A673 (cell line): ENCODE data around the gene TREX2. TPM values are rescaled to one million over a fixed set of nuclear protein-coding genes. Genes with fewer than 3 reads are reported as not detected.

Experiments used
- Bru-seq: library from RNA; stranded (reverse); fragments of 400-500 nt; gene quantifications from one replicate; lab custom pipeline; 2021; lab: Mats Ljungman, UMichigan
- BruChase-seq, 2 experiments: library from RNA; stranded (reverse); fragments of 400-500 nt; gene quantifications; one replicate each; lab custom pipeline; 2021; lab: Mats Ljungman, UMichigan
- BruUV-seq: library from RNA; stranded (reverse); fragments of 400-500 nt; replicated peaks from 2 replicates; lab custom pipeline; 2021; lab: Mats Ljungman, UMichigan
- CTCF ChIA-PET: fragments of 300-600 bp; sonication (Branson Sonifier 250); formaldehyde crosslinking; loops from one replicate; lab custom pipeline; 2022; ENCODE audit warnings: antibody characterized with exemption; lab: Charles Lee
- POLR2A ChIA-PET: fragments of 300-600 bp; sonication (Branson Sonifier 250); formaldehyde crosslinking; loops from one replicate; lab custom pipeline; 2022; ENCODE audit warnings: antibody characterized with exemption; ENCODE audit not compliant: low non-redundant PET; lab: Charles Lee
- DNase-seq: peaks from one replicate; pipeline ENCODE4 v3.0.0-alpha.2; 2015; ENCODE audit warnings: low spot score
- H3K27ac ChIP-seq: fragments of 200-600 bp; sonication (generic); 2 replicates; pipeline ENCODE4 v1.5.1; 2016; ENCODE audit warnings: mixed run types, low read depth, mild to moderate bottlenecking, mixed read lengths, antibody characterized with exemption, low read length; ENCODE audit not compliant: poor library complexity, severe bottlenecking
- H3K27me3 ChIP-seq: fragments of 200-600 bp; sonication (generic); replicated peaks from 2 replicates; pipeline ENCODE4 v1.6.1; 2017; ENCODE audit warnings: mixed run types, low read depth, mild to moderate bottlenecking, mixed read lengths, antibody characterized with exemption, low read length; ENCODE audit not compliant: insufficient read depth, poor library complexity
- H3K36me3 ChIP-seq: fragments of 200-600 bp; sonication (generic); 2 replicates; pipeline ENCODE4 v1.6.1; 2016; ENCODE audit warnings: mixed run types, mild to moderate bottlenecking, mixed read lengths, antibody characterized with exemption, low read length; ENCODE audit not compliant: insufficient read depth, poor library complexity, severe bottlenecking
- H3K4me1 ChIP-seq: fragments of 200-600 bp; sonication (generic); 2 replicates; pipeline ENCODE4 v1.6.1; 2017; ENCODE audit warnings: mixed run types, mild to moderate bottlenecking, mixed read lengths, antibody characterized with exemption, low read length; ENCODE audit not compliant: insufficient read depth, poor library complexity, severe bottlenecking
- H3K4me3 ChIP-seq: fragments of 200-600 bp; sonication (generic); 2 replicates; pipeline ENCODE4 v1.5.1; 2016; ENCODE audit warnings: low read depth, mixed run types, mild to moderate bottlenecking, mixed read lengths, low read length; ENCODE audit not compliant: poor library complexity, severe bottlenecking
- H3K9me3 ChIP-seq: fragments of 200-600 bp; sonication (generic); 2 replicates; pipeline ENCODE4 v1.6.1; 2016; ENCODE audit warnings: mixed run types, low read depth, mild to moderate bottlenecking, mixed read lengths, antibody characterized with exemption, low read length; ENCODE audit not compliant: poor library complexity, severe bottlenecking
- EZH2 ChIP-seq: fragments of 200-600 bp; sonication (generic); IDR thresholded peaks from 2 replicates; pipeline ENCODE4 v1.6.1; 2017; ENCODE audit warnings: borderline replicate concordance, low read depth, mild to moderate bottlenecking, mixed read lengths, antibody characterized with exemption, low read length; ENCODE audit not compliant: poor library complexity, severe bottlenecking
- intact Hi-C: fragments of 100-400 bp; cut with micrococcal nuclease; formaldehyde crosslinking; loops from one replicate; pipeline ENCODE4 v1.10.0; 2022; ENCODE audit not compliant: unreplicated experiment
- long read RNA-seq: library from polyadenylated mRNA; stranded (forward); transcript quantifications from one replicate; pipeline ENCODE4 v2.0.0, GENCODE V29; 2022
- total RNA-seq: library from RNA; stranded (reverse); gene quantifications from 2 replicates; pipeline ENCODE4 v1.2.3, GENCODE V29; 2021
- TF ChIP-seq, protein P1 (sequence below): fragments of 300-800, 200-600 bp; sonication (generic); conservative IDR thresholded peaks from 2 replicates; pipeline ENCODE4 v1.5.1; 2017; ENCODE audit warnings: low read depth, mild to moderate bottlenecking, antibody characterized with exemption, low read length, moderate library complexity, mixed read lengths

TREX2 gene, protein sequence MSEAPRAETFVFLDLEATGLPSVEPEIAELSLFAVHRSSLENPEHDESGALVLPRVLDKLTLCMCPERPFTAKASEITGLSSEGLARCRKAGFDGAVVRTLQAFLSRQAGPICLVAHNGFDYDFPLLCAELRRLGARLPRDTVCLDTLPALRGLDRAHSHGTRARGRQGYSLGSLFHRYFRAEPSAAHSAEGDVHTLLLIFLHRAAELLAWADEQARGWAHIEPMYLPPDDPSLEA
- total RNA-seq (0.77 and 2.1 TPM in 2 replicates), Bru-seq, nascent RNA (percentile 39 among the genes with signal in this experiment), BruChase-seq, experiment 1, labeled RNA remaining after a 2-hour chase (percentile 48 among the genes with signal in this experiment), BruChase-seq, experiment 2, labeled RNA remaining after a 6-hour chase (percentile 53 among the genes with signal in this experiment)
- long read RNA-seq, partial matches to known transcripts, result 33 of 39 reads
- long read RNA-seq, other reads (novel, unspliced or antisense), result 6 of 39 reads

DNA sequence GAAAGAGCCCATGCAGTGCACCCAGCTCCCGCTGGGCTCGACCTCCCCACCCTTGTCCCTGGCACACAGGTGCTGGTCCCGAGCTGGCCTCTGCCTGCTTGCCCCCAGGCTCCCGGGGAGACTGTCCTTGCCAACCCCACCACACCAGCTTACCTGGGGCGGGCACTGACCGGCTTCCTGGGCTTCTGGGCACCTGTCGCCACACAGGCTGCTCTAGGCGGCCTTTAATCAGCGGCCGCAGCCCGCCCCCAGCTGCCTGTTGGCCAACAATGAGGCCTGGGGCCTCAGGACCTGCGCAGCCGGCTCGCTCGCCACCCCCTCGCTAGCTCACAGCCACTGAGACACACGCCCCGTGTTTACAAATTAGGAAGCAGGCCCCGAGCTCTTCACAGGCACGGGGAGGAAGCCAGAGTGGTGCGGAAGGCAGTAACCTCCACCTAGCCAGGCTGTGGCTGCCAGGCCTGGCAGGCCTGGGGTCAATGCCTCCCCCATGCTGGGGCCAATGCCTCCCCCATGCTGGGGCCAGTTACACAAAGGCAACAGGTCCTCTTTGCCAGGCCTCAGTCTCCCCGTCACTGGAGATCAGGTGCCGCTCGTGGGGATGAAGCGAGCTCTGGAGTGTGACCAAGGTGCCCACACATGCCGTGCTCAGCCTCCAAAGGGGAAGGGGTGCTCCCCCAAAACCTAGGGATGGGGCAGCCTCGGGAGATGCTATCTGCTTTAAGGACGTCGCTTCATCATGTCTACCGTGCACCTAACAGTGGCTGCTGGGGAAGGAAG is at the start of gene TREX2:
TREX2 (minus strand) TSS at position 201 of the 780 bp plus-strand sequence. CDS start 626 bp downstream, outside the sequence.
- H3K27me3 ChIP-seq, result no peaks in the 10 kb centered on the region
- TF ChIP-seq, protein P1, sequence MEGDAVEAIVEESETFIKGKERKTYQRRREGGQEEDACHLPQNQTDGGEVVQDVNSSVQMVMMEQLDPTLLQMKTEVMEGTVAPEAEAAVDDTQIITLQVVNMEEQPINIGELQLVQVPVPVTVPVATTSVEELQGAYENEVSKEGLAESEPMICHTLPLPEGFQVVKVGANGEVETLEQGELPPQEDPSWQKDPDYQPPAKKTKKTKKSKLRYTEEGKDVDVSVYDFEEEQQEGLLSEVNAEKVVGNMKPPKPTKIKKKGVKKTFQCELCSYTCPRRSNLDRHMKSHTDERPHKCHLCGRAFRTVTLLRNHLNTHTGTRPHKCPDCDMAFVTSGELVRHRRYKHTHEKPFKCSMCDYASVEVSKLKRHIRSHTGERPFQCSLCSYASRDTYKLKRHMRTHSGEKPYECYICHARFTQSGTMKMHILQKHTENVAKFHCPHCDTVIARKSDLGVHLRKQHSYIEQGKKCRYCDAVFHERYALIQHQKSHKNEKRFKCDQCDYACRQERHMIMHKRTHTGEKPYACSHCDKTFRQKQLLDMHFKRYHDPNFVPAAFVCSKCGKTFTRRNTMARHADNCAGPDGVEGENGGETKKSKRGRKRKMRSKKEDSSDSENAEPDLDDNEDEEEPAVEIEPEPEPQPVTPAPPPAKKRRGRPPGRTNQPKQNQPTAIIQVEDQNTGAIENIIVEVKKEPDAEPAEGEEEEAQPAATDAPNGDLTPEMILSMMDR, result no peak
- no peak for TF ChIP-seq EZH2
- H3K36me3 ChIP-seq, result no peaks in the 10 kb centered on the region
- ChIA-PET CTCF (interaction anchor here (0.9 kb wide), 1 partner anchor 15 kb away, joined by 4 read pairs; no protein-coding TSS in a partner anchor), POLR2A (no interaction called here)
- no peaks in the 10 kb centered on the region for H3K4me1 ChIP-seq
- no peak within 1 kb of the TSS for H3K27ac ChIP-seq
- no TSS peak for BruUV-seq
- no peak within 1 kb of the TSS for H3K4me3 ChIP-seq
- no peak for DNase-seq
- intact Hi-C loops, result no loop called here
- no peaks in the 10 kb centered on the region for H3K9me3 ChIP-seq

DNA sequence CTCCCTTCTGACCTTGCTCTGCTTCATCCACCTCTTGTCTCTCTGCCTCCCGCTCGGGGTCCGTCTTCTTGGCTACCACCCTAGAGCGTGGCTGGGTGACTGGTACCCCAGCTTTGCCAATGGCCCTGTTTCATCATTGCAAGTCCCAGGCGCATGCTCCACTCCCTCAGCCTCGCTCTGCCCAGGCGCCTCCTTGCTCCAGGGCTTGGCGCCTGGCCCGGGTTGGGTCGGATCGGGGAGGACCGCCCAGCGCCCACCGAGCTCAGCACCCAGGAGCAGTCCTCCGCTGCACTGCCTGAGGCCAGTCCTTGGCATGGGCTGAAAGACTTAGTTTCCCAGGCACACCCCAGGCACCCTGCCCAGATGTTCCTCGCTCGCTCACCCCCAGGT is 49.5 kb upstream of the TREX2 start:
- no peak for TF ChIP-seq EZH2
- TF ChIP-seq, protein P1, result no peak; the same call in 1 of the 2 replicates
- POLR2A ChIA-PET, result no interaction called here
- Histone ChIP-seq H3K9me3 (no peaks in the 10 kb centered on the region), H3K36me3 (no peaks in the 10 kb centered on the region), H3K27me3 (no peaks in the 10 kb centered on the region), H3K4me1 (peaks cover 39% of the 10 kb centered on the region), H3K4me3 (peak overlapping the region; percentile 39), H3K27ac (peak overlapping the region; percentile 10)
- BruUV-seq, result no TSS peak
- CTCF ChIA-PET, result interaction anchor here (1.5 to 1.7 kb wide), 2 partner anchors 24 to 34 kb away, joined by 9 read pairs; partner anchors contain the start of gene HAUS7
- intact Hi-C loops, result loop anchor here (2.0 kb wide), 1 partner anchor 25 kb away; the partner anchor contains the start of gene HAUS7
- DNase-seq, result no peak

DNA sequence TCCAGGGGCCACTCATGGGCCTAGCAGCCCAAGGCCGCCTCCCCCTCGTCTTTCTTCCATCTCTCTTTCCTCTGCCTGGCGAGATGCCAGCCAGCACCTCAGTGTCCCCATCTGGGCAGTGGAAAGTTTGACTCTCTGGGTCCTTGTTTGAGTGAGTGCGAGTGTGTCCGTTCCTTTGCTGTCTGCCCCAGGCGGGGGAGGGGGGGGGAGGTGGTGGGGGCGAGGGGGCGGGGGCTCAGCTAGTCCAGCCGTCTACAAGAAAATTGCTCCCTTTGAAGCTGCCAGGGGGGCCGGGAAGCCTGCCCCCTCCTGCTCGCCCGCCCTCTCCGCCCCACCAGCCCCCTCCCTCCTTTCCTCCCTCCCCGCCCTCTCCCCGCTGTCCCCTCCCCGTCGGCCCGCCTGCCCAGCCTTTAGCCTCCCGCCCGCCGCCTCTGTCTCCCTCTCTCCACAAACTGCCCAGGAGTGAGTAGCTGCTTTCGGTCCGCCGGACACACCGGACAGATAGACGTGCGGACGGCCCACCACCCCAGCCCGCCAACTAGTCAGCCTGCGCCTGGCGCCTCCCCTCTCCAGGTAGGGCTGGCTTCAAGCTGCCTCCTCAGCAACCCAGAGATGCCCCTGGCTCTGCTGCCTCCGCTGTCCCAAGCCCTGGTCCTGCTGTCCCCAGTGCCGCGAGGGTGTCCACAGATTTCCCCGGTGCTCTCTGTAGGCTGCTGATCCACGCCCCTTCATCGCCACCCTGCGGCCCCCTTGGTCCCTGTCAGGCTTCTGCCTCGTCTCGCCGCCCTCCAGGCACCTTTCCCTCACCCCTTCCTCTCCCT is 48.9 kb upstream of the TREX2 start, which contains the start of gene BGN:
BGN (plus strand) TSS at position 440 of the 821 bp plus-strand sequence. CDS start 9,652 bp downstream, outside the sequence.
- Histone ChIP-seq H3K27me3 (no peaks in the 10 kb centered on the region), H3K36me3 (no peaks in the 10 kb centered on the region), H3K9me3 (no peaks in the 10 kb centered on the region), H3K4me3 (peak within 1 kb of the TSS; percentile 39), H3K4me1 (peaks cover 39% of the 10 kb centered on the region), H3K27ac (peak within 1 kb of the TSS; percentile 42)
- BruUV-seq, result no TSS peak
- intact Hi-C loops, result loop anchor here (2.0 kb wide), 1 partner anchor 24 kb away; the partner anchor contains the start of gene HAUS7
- TF ChIP-seq, protein P1, result peak; percentile 50
- no peak for TF ChIP-seq EZH2
- DNase-seq, result peak; percentile 62
- POLR2A ChIA-PET, result no interaction called here
- CTCF ChIA-PET, result interaction anchor here (1.5 to 1.7 kb wide), 2 partner anchors 23 to 34 kb away, joined by 9 read pairs; partner anchors contain the start of gene HAUS7
